ENCODE data around the gene GDF10.

Gene GDF10

GRCh38 chr10:47335906-47336305 lies 35.9 kb downstream of the GDF10 start:
- Histone ChIP-seq H2AFZ (ENCODE audit: low read depth, low read length) (no peak overlapping the region), H3K14ac (ENCODE audit: low read length in 2 of 2) (no peak overlapping the region), H3K79me1 (replicated peaks; ENCODE audit: low read length, poor library complexity, severe bottlenecking) (no peaks in the 10 kb centered on the region), H2BK15ac (ENCODE audit: low read depth, poor library complexity, severe bottlenecking) (no peak overlapping the region), H3K27me3 (ENCODE audit: control insufficient read depth in 1 of 2, insufficient read depth in 1 of 2, low read length in 2 of 2) (peaks cover 22 to 67% of the 10 kb centered on the region in 2 experiments), H3K9ac (ENCODE audit: low read length) (no peak overlapping the region), H2BK12ac (ENCODE audit: low read length in 2 of 2) (no peak overlapping the region), H3K27ac (ENCODE audit: low read length, poor library complexity, severe bottlenecking) (no peak overlapping the region), H2AK5ac (ENCODE audit: low read length, severe bottlenecking) (no peak overlapping the region), H2BK120ac (ENCODE audit: low read depth, low read length) (no peak overlapping the region), H3K18ac (ENCODE audit: low read depth in 1 of 2, low read length in 2 of 2) (no peak overlapping the region), H3K4me3 (ENCODE audit: insufficient read depth in 1 of 2, low read depth in 1 of 2, low read length in 2 of 2) (no peak overlapping the region), H3K4me2 (ENCODE audit: low read length, poor library complexity, severe bottlenecking) (no peak overlapping the region), H3K9me3 (ENCODE audit: control insufficient read depth, low read length) (no peaks in the 10 kb centered on the region), H3K36me3 (ENCODE audit: control insufficient read depth in 1 of 2, insufficient read depth in 2 of 2, low read depth in 1 of 2, low read length in 2 of 2) (no peaks in the 10 kb centered on the region), H4K8ac (ENCODE audit: low read length) (no peak overlapping the region), H4K91ac (ENCODE audit: low read length) (no peak overlapping the region), H3K4ac (ENCODE audit: low read depth in 1 of 2, low read length in 2 of 2) (no peak overlapping the region), H3K4me1 (ENCODE audit: control insufficient read depth, insufficient read depth, low read depth, low read length) (peaks cover 7% of the 10 kb centered on the region), H2BK5ac (ENCODE audit: low read depth, low read length, poor library complexity, severe bottlenecking) (no peak overlapping the region), H3K23ac (ENCODE audit: low read length in 2 of 2) (no peak overlapping the region)
- 71% methylated on average over 5 of the region's 5 CpGs for WGBS
- no peak for DNase-seq

- Histone ChIP-seq H4K91ac (ENCODE audit: low read length) (no peak overlapping the region), H3K27ac (ENCODE audit: low read length, poor library complexity, severe bottlenecking) (no peak overlapping the region), H2BK120ac (ENCODE audit: low read depth, low read length) (no peak overlapping the region), H3K9me3 (ENCODE audit: control insufficient read depth, low read length) (no peaks in the 10 kb centered on the region), H2AK5ac (ENCODE audit: low read length, severe bottlenecking) (no peak overlapping the region), H3K14ac (ENCODE audit: low read length in 2 of 2) (no peak overlapping the region), H2BK12ac (ENCODE audit: low read length in 2 of 2) (no peak overlapping the region), H3K4me3 (ENCODE audit: insufficient read depth in 1 of 2, low read depth in 1 of 2, low read length in 2 of 2) (no peak overlapping the region), H3K79me1 (replicated peaks; ENCODE audit: low read length, poor library complexity, severe bottlenecking) (no peaks in the 10 kb centered on the region), H3K4me2 (ENCODE audit: low read length, poor library complexity, severe bottlenecking) (no peak overlapping the region), H3K27me3 (ENCODE audit: control insufficient read depth in 1 of 2, insufficient read depth in 1 of 2, low read length in 2 of 2) (peaks cover 22 to 63% of the 10 kb centered on the region in 2 experiments), H2BK5ac (ENCODE audit: low read depth, low read length, poor library complexity, severe bottlenecking) (no peak overlapping the region), H3K23ac (ENCODE audit: low read length in 2 of 2) (no peak overlapping the region), H2BK15ac (ENCODE audit: low read depth, poor library complexity, severe bottlenecking) (no peak overlapping the region), H2AFZ (ENCODE audit: low read depth, low read length) (no peak overlapping the region), H3K18ac (ENCODE audit: low read depth in 1 of 2, low read length in 2 of 2) (no peak overlapping the region), H3K9ac (ENCODE audit: low read length) (no peak overlapping the region), H4K8ac (ENCODE audit: low read length) (no peak overlapping the region), H3K4ac (ENCODE audit: low read depth in 1 of 2, low read length in 2 of 2) (no peak overlapping the region), H3K36me3 (ENCODE audit: control insufficient read depth in 1 of 2, insufficient read depth in 2 of 2, low read depth in 1 of 2, low read length in 2 of 2) (no peaks in the 10 kb centered on the region), H3K4me1 (ENCODE audit: control insufficient read depth, insufficient read depth, low read depth, low read length) (peaks cover 7% of the 10 kb centered on the region)
- WGBS = 87% methylated on average over 14 of the region's 15 CpGs
- no peak for DNase-seq
Observed at GRCh38 chr10:47336387-47337134, 36.6 kb downstream of the GDF10 start.

- 92% methylated on average over 4 of the region's 4 CpGs for WGBS
Observed at GRCh38 chr10:47337310-47337709, 37.3 kb downstream of the GDF10 start.

GRCh38 chr10:47339186-47339735 lies 39.3 kb downstream of the GDF10 start:
- no peaks in the 10 kb centered on the region for H3K36me3 ChIP-seq (ENCODE audit: control insufficient read depth in 1 of 2, insufficient read depth in 2 of 2, low read depth in 1 of 2, low read length in 2 of 2)
- H2BK5ac ChIP-seq (ENCODE audit: low read depth, low read length, poor library complexity, severe bottlenecking) = no peak overlapping the region
- H2BK12ac ChIP-seq (ENCODE audit: low read length in 2 of 2) = no peak overlapping the region
- no peak overlapping the region for H3K4me3 ChIP-seq (ENCODE audit: insufficient read depth in 1 of 2, low read depth in 1 of 2, low read length in 2 of 2)
- H3K79me1 ChIP-seq (replicated peaks; ENCODE audit: low read length, poor library complexity, severe bottlenecking) = no peaks in the 10 kb centered on the region
- H2BK15ac ChIP-seq (ENCODE audit: low read depth, poor library complexity, severe bottlenecking) = no peak overlapping the region
- H3K27me3 ChIP-seq (ENCODE audit: control insufficient read depth in 1 of 2, insufficient read depth in 1 of 2, low read length in 2 of 2) = peaks cover 22 to 45% of the 10 kb centered on the region in 2 experiments
- no peak for DNase-seq
- no peak overlapping the region for H4K91ac ChIP-seq (ENCODE audit: low read length)
- H3K4ac ChIP-seq (ENCODE audit: low read depth in 1 of 2, low read length in 2 of 2) = no peak overlapping the region
- H2BK120ac ChIP-seq (ENCODE audit: low read depth, low read length) = no peak overlapping the region
- 82% methylated on average over 8 of the region's 8 CpGs for WGBS
- H3K18ac ChIP-seq (ENCODE audit: low read depth in 1 of 2, low read length in 2 of 2) = no peak overlapping the region
- H2AFZ ChIP-seq (ENCODE audit: low read depth, low read length) = no peak overlapping the region
- peaks cover 3% of the 10 kb centered on the region for H3K4me1 ChIP-seq (ENCODE audit: control insufficient read depth, insufficient read depth, low read depth, low read length)
- H3K14ac ChIP-seq (ENCODE audit: low read length in 2 of 2) = no peak overlapping the region
- H3K9ac ChIP-seq (ENCODE audit: low read length) = no peak overlapping the region
- H3K4me2 ChIP-seq (ENCODE audit: low read length, poor library complexity, severe bottlenecking) = no peak overlapping the region
- H3K27ac ChIP-seq (ENCODE audit: low read length, poor library complexity, severe bottlenecking) = no peak overlapping the region
- no peak overlapping the region for H2AK5ac ChIP-seq (ENCODE audit: low read length, severe bottlenecking)
- H3K9me3 ChIP-seq (ENCODE audit: control insufficient read depth, low read length) = no peaks in the 10 kb centered on the region
- no peak overlapping the region for H4K8ac ChIP-seq (ENCODE audit: low read length)
- H3K23ac ChIP-seq (ENCODE audit: low read length in 2 of 2) = no peak overlapping the region

More at GRCh38 chr10:47337310-47337709, 37.3 kb downstream of the GDF10 start:
- no peak overlapping the region for H3K23ac ChIP-seq (ENCODE audit: low read length in 2 of 2)
- no peak overlapping the region for H3K4ac ChIP-seq (ENCODE audit: low read depth in 1 of 2, low read length in 2 of 2)
- no peak overlapping the region for H3K14ac ChIP-seq (ENCODE audit: low read length in 2 of 2)
- no peaks in the 10 kb centered on the region for H3K79me1 ChIP-seq (replicated peaks; ENCODE audit: low read length, poor library complexity, severe bottlenecking)
- peak overlapping the region; percentile 15 for H2BK5ac ChIP-seq (ENCODE audit: low read depth, low read length, poor library complexity, severe bottlenecking)
- no peak overlapping the region for H4K8ac ChIP-seq (ENCODE audit: low read length)
- H2BK15ac ChIP-seq (ENCODE audit: low read depth, poor library complexity, severe bottlenecking) = no peak overlapping the region
- no peak overlapping the region for H3K27ac ChIP-seq (ENCODE audit: low read length, poor library complexity, severe bottlenecking)
- H4K91ac ChIP-seq (ENCODE audit: low read length) = no peak overlapping the region
- DNase-seq = no peak
- H3K18ac ChIP-seq (ENCODE audit: low read depth in 1 of 2, low read length in 2 of 2) = no peak overlapping the region
- H3K27me3 ChIP-seq (ENCODE audit: control insufficient read depth in 1 of 2, insufficient read depth in 1 of 2, low read length in 2 of 2) = peaks cover 22 to 57% of the 10 kb centered on the region in 2 experiments
- H2BK12ac ChIP-seq (ENCODE audit: low read length in 2 of 2) = no peak overlapping the region
- H2AFZ ChIP-seq (ENCODE audit: low read depth, low read length) = no peak overlapping the region
- no peak overlapping the region for H2BK120ac ChIP-seq (ENCODE audit: low read depth, low read length)
- H3K36me3 ChIP-seq (ENCODE audit: control insufficient read depth in 1 of 2, insufficient read depth in 2 of 2, low read depth in 1 of 2, low read length in 2 of 2) = no peaks in the 10 kb centered on the region
- H3K4me2 ChIP-seq (ENCODE audit: low read length, poor library complexity, severe bottlenecking) = no peak overlapping the region
- H3K4me3 ChIP-seq (ENCODE audit: insufficient read depth in 1 of 2, low read depth in 1 of 2, low read length in 2 of 2) = no peak overlapping the region
- no peak overlapping the region for H2AK5ac ChIP-seq (ENCODE audit: low read length, severe bottlenecking)
- H3K9me3 ChIP-seq (ENCODE audit: control insufficient read depth, low read length) = no peaks in the 10 kb centered on the region
- H3K4me1 ChIP-seq (ENCODE audit: control insufficient read depth, insufficient read depth, low read depth, low read length) = peaks cover 3% of the 10 kb centered on the region
- H3K9ac ChIP-seq (ENCODE audit: low read length) = no peak overlapping the region

Data from mesenchymal stem cell (in vitro differentiated cells and primary cell).